ENCODE data around the gene CYP2W1.

The CYP2W1 gene

GRCh38 chr7:988426-988911, 5.5 kb downstream of the CYP2W1 start:
- H3K4me3 ChIP-seq (ENCODE audit: low read depth in 1 of 2, low read length in 2 of 2), result no peak overlapping the region
- peaks cover 0 to 15% of the 10 kb centered on the region in 2 donors for H3K4me1 ChIP-seq (ENCODE audit: control insufficient read depth in 1 of 2, insufficient read depth in 2 of 2, low read length in 2 of 2)
- no peak overlapping the region for H3K27ac ChIP-seq (ENCODE audit: low read length)
- no peaks in the 10 kb centered on the region for H3K27me3 ChIP-seq (ENCODE audit: low read depth, low read length)
- no peaks in the 10 kb centered on the region for H3K36me3 ChIP-seq (ENCODE audit: control insufficient read depth in 1 of 2, insufficient read depth in 2 of 2, low read length in 2 of 2)
- no peaks in the 10 kb centered on the region for H3K9me3 ChIP-seq (ENCODE audit: control insufficient read depth in 1 of 2, low read length in 2 of 2)

GRCh38 chr7:988963-989529, 6.1 kb downstream of the CYP2W1 start:
- no peaks in the 10 kb centered on the region for H3K36me3 ChIP-seq (ENCODE audit: control insufficient read depth in 1 of 2, insufficient read depth in 2 of 2, low read length in 2 of 2)
- H3K27me3 ChIP-seq (ENCODE audit: low read depth, low read length), result no peaks in the 10 kb centered on the region
- peaks cover 0 to 17% of the 10 kb centered on the region in 2 donors for H3K4me1 ChIP-seq (ENCODE audit: control insufficient read depth in 1 of 2, insufficient read depth in 2 of 2, low read length in 2 of 2)
- no peak overlapping the region for H3K4me3 ChIP-seq (ENCODE audit: low read depth in 1 of 2, low read length in 2 of 2)
- H3K27ac ChIP-seq (ENCODE audit: low read length), result no peak overlapping the region
- H3K9me3 ChIP-seq (ENCODE audit: control insufficient read depth in 1 of 2, low read length in 2 of 2), result no peaks in the 10 kb centered on the region

GRCh38 chr7:990352-990932, 7.5 kb downstream of the CYP2W1 start:
- H3K4me3 ChIP-seq (ENCODE audit: low read depth in 1 of 2, low read length in 2 of 2), result no peak overlapping the region
- H3K9me3 ChIP-seq (ENCODE audit: control insufficient read depth in 1 of 2, low read length in 2 of 2), result no peaks in the 10 kb centered on the region
- peaks cover 0 to 7% of the 10 kb centered on the region in 2 donors for H3K36me3 ChIP-seq (ENCODE audit: control insufficient read depth in 1 of 2, insufficient read depth in 2 of 2, low read length in 2 of 2)
- peaks cover 0 to 17% of the 10 kb centered on the region in 2 donors for H3K4me1 ChIP-seq (ENCODE audit: control insufficient read depth in 1 of 2, insufficient read depth in 2 of 2, low read length in 2 of 2)
- H3K27ac ChIP-seq (ENCODE audit: low read length), result no peak overlapping the region
- H3K27me3 ChIP-seq (ENCODE audit: low read depth, low read length), result no peaks in the 10 kb centered on the region

- no peak overlapping the region for H3K27ac ChIP-seq (ENCODE audit: low read length)
- H3K4me3 ChIP-seq (ENCODE audit: low read depth in 1 of 2, low read length in 2 of 2), result no peak overlapping the region
- no peaks in the 10 kb centered on the region for H3K9me3 ChIP-seq (ENCODE audit: control insufficient read depth in 1 of 2, low read length in 2 of 2)
- no peaks in the 10 kb centered on the region for H3K27me3 ChIP-seq (ENCODE audit: low read depth, low read length)
- peaks cover 0 to 14% of the 10 kb centered on the region in 2 donors for H3K36me3 ChIP-seq (ENCODE audit: control insufficient read depth in 1 of 2, insufficient read depth in 2 of 2, low read length in 2 of 2)
- H3K4me1 ChIP-seq (ENCODE audit: control insufficient read depth in 1 of 2, insufficient read depth in 2 of 2, low read length in 2 of 2), result peaks cover 0 to 17% of the 10 kb centered on the region in 2 donors
Measured at GRCh38 chr7:990933-991728, 8.2 kb downstream of the CYP2W1 start.

- Histone ChIP-seq H3K27me3 (ENCODE audit: low read depth, low read length) (no peaks in the 10 kb centered on the region), H3K36me3 (ENCODE audit: control insufficient read depth in 1 of 2, insufficient read depth in 2 of 2, low read length in 2 of 2) (peaks cover 0 to 22% of the 10 kb centered on the region in 2 donors), H3K27ac (ENCODE audit: low read length) (no peak overlapping the region), H3K4me3 (ENCODE audit: low read depth in 1 of 2, low read length in 2 of 2) (no peak overlapping the region), H3K9me3 (ENCODE audit: control insufficient read depth in 1 of 2, low read length in 2 of 2) (no peaks in the 10 kb centered on the region), H3K4me1 (ENCODE audit: control insufficient read depth in 1 of 2, insufficient read depth in 2 of 2, low read length in 2 of 2) (peaks cover 0 to 17% of the 10 kb centered on the region in 2 donors)
Measured at GRCh38 chr7:991729-992656, 9.0 kb downstream of the CYP2W1 start.

- Histone ChIP-seq H3K36me3 (ENCODE audit: control insufficient read depth in 1 of 2, insufficient read depth in 2 of 2, low read length in 2 of 2) (peaks cover 0 to 28% of the 10 kb centered on the region in 2 donors), H3K27me3 (ENCODE audit: low read depth, low read length) (no peaks in the 10 kb centered on the region), H3K4me1 (ENCODE audit: control insufficient read depth in 1 of 2, insufficient read depth in 2 of 2, low read length in 2 of 2) (peaks cover 0 to 17% of the 10 kb centered on the region in 2 donors), H3K27ac (ENCODE audit: low read length) (no peak overlapping the region), H3K4me3 (ENCODE audit: low read depth in 1 of 2, low read length in 2 of 2) (no peak overlapping the region), H3K9me3 (ENCODE audit: control insufficient read depth in 1 of 2, low read length in 2 of 2) (no peaks in the 10 kb centered on the region)
Measured at GRCh38 chr7:992709-993607, 10.0 kb downstream of the CYP2W1 start.

- no peak overlapping the region for H3K4me3 ChIP-seq (ENCODE audit: low read depth in 1 of 2, low read length in 2 of 2)
- H3K4me1 ChIP-seq (ENCODE audit: control insufficient read depth in 1 of 2, insufficient read depth in 2 of 2, low read length in 2 of 2), result peaks cover 0 to 12% of the 10 kb centered on the region in 2 donors
- H3K27ac ChIP-seq (ENCODE audit: low read length), result no peak overlapping the region
- H3K27me3 ChIP-seq (ENCODE audit: low read depth, low read length), result no peaks in the 10 kb centered on the region
- H3K36me3 ChIP-seq (ENCODE audit: control insufficient read depth in 1 of 2, insufficient read depth in 2 of 2, low read length in 2 of 2), result peaks cover 0 to 36% of the 10 kb centered on the region in 2 donors
- no peaks in the 10 kb centered on the region for H3K9me3 ChIP-seq (ENCODE audit: control insufficient read depth in 1 of 2, low read length in 2 of 2)
Measured at GRCh38 chr7:994592-995308, 11.8 kb downstream of the CYP2W1 start.

DNA sequence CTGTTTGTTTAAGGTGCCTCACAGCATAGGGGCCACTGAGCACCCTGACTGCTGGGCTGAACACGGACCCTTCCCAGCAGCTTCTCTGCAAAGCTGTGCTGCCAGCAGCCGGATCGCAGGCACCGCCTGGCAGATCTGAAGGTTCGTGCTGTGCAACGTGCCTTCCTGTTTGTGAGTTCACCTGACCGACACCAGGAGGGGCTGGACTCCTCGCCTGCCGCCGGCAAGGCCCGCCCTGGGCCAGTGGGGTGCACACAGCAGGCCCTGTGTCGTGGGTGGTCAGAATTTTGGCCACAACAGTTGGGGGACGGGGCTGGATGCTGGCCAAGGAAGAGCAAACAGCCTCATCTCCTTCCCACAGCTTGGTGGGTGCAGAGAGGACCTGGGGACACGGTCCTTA, 12.6 kb downstream of the CYP2W1 start:
- H3K27me3 ChIP-seq (ENCODE audit: low read depth, low read length), result no peaks in the 10 kb centered on the region
- H3K4me3 ChIP-seq (ENCODE audit: low read depth in 1 of 2, low read length in 2 of 2), result no peak overlapping the region
- peaks cover 0 to 12% of the 10 kb centered on the region in 2 donors for H3K4me1 ChIP-seq (ENCODE audit: control insufficient read depth in 1 of 2, insufficient read depth in 2 of 2, low read length in 2 of 2)
- peaks cover 0 to 39% of the 10 kb centered on the region in 2 donors for H3K36me3 ChIP-seq (ENCODE audit: control insufficient read depth in 1 of 2, insufficient read depth in 2 of 2, low read length in 2 of 2)
- no peak overlapping the region for H3K27ac ChIP-seq (ENCODE audit: low read length)
- H3K9me3 ChIP-seq (ENCODE audit: control insufficient read depth in 1 of 2, low read length in 2 of 2), result no peaks in the 10 kb centered on the region

DNA sequence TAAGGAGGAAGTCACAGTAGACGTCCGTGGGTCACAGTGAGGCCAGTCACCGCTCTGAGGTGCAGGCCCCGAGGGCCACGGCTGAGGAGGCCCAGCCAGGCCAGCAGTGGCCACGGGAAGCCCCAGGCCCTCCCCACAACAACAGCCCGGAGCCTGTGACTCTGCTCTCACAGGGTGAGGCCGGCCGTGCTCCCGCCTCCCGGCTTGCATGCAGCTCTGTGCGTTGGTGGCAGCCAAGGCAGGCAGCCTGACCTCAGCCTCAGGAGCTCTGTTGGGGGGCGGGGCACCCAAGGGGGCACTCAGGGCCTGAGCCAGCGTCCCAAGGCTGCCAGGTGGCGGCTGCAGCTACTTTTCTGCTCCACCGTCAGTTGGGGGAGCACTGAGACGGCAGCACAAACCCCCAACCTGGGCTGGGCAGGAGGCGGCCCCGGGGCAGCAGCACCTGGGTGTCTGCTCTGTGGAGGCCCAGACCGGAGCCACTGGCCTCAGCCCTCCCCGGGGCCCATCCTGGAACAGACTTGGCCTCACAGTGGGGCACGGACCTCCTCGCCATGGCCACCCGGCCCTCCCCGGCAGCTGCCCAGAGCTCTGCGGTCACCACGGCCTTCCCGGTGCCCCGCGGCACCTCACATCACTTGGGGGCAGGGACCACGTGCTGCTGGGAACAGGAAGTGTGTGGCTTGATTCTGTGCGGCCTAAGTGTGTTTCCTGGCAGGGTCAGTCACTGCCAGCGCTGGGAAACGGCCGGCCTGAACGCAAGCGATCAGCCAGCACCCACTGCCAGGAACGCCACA, 13.3 kb downstream of the CYP2W1 start:
- Histone ChIP-seq H3K9me3 (ENCODE audit: control insufficient read depth in 1 of 2, low read length in 2 of 2) (no peaks in the 10 kb centered on the region), H3K4me1 (ENCODE audit: control insufficient read depth in 1 of 2, insufficient read depth in 2 of 2, low read length in 2 of 2) (peaks cover 0 to 12% of the 10 kb centered on the region in 2 donors), H3K27ac (ENCODE audit: low read length) (no peak overlapping the region), H3K36me3 (ENCODE audit: control insufficient read depth in 1 of 2, insufficient read depth in 2 of 2, low read length in 2 of 2) (peaks cover 0 to 39% of the 10 kb centered on the region in 2 donors), H3K27me3 (ENCODE audit: low read depth, low read length) (no peaks in the 10 kb centered on the region), H3K4me3 (ENCODE audit: low read depth in 1 of 2, low read length in 2 of 2) (no peak overlapping the region)
